ENCODE measurements around the gene NKX3-2. TPM values are rescaled to one million over a fixed set of nuclear protein-coding genes. Genes with fewer than 3 reads are reported as not detected.

NKX3-2 gene
- not detected in 2 replicates for total RNA-seq

DNA sequence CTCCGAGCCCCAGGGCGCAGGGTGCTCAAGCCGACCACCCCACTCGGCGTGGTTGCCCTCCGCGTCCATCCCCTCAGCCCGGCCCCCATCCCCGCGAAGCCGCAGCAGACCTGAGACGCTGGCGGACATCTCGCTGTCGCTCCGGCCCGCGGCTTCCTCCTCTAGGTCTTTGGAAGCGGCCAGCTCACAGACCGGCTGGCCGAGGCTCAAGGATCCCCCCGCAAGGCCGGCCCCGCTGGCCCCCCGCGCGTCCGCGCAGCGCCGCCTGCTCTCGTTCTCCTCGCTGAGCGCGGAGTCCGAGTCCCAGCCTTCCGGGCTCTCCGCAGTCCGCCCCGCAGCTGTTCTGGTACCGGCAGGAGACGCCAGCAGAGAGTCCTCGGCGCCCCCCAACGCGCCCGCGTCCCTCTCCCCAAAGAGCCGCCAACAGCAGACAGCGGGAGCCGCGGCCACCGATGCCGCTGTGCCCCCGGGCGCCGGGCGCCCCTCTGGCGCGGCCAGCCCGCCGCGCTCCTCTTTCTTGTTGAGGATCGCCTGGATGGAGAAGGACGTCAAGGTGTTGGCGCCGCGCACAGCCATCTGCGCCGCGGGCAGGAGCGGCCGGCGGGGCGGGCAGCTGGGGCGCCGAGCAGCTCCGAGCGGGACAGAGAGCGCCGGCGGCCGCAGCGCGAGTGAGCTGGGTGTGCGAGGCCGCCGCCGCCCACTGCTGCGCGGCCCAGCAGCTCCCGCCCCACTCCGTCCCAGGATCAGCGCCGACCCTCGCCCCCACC, at the start of gene NKX3-2:
NKX3-2 (minus strand) TSS at position 670 of the 767 bp plus-strand sequence; CDS start at position 576, 94 bp downstream.

Other genes starting within 250 kb of the NKX3-2 start
- 9.9 and 12.6 TPM in 2 replicates for gene RAB28, start 60.2 kb downstream of the NKX3-2 start, total RNA-seq
- 20.5 and 21.2 TPM in 2 replicates for gene BOD1L1, start 83.2 kb upstream of the NKX3-2 start, total RNA-seq